ENCODE results near the gene MOSPD3.

DNA sequence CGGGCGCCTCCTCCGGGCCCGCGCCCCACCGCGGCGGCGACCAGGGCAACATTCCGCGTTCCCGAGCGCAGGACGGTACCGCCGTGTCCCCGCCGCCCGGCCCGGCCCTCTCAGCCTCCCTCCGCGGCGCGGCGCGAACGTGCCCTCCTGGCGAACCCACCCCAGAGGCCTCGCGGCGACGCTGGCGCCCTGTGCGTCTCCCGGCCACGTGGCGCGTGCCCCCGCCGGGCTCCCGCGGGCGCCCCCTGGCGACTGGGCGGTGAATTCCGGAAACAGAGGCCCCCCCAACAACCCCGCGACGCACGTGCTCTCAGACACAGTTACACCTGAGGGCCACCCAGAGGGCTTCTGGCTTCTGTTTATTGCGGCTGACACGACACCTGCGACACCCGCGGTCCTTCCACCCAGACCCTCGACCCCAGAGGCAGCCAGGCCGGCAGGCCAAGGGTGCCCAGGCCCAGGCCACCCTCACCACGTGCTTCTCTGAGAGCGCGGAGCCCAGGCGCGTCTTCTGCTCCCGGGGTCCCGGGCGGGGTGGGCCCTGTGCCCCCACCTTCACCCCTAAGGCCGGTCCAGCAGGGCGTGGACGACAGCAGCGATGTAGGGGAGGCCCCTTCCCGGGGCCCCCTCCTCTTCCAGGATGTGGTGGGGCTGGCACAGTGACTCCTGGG, 38.5 kb upstream of the MOSPD3 start, which contains the start of gene SAP25:
- TF ChIP-seq, protein P1, sequence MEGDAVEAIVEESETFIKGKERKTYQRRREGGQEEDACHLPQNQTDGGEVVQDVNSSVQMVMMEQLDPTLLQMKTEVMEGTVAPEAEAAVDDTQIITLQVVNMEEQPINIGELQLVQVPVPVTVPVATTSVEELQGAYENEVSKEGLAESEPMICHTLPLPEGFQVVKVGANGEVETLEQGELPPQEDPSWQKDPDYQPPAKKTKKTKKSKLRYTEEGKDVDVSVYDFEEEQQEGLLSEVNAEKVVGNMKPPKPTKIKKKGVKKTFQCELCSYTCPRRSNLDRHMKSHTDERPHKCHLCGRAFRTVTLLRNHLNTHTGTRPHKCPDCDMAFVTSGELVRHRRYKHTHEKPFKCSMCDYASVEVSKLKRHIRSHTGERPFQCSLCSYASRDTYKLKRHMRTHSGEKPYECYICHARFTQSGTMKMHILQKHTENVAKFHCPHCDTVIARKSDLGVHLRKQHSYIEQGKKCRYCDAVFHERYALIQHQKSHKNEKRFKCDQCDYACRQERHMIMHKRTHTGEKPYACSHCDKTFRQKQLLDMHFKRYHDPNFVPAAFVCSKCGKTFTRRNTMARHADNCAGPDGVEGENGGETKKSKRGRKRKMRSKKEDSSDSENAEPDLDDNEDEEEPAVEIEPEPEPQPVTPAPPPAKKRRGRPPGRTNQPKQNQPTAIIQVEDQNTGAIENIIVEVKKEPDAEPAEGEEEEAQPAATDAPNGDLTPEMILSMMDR (IDR thresholded peaks at IDR 0.05), result peak in 1 of 3 experiments; percentile 19
- TF ChIP-seq POLR2AphosphoS5 (IDR thresholded peaks at IDR 0.05) (no peak), POLR2A (IDR thresholded peaks at IDR 0.05; ENCODE audit: low read depth) (no peak)

All from esophagus muscularis mucosa (tissue), 3 donors.